GM19452 (cell line): ENCODE measurements around the gene PODN.

Source experiments
- ATAC-seq: cut with Tn5 transposase; IDR thresholded peaks from one replicate; pipeline ENCODE4 v1.9.1; 2021; ENCODE audit not compliant: unreplicated experiment

Gene PODN

DNA sequence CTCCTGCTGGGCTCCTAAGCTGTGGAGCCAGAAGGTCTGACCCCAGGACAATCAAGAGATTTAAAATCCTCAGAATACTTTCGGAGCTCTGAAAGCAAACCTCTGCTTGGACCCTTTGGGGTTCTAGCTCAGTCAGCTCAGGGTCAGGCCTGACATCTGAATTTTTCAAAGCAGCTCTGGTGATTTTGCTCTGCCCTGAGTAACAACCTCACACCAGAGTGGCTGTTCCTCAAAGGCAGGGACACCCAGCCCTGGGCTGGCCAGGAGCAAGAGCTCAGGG, 68.5 kb downstream of the PODN start:
- no peak for ATAC-seq

DNA sequence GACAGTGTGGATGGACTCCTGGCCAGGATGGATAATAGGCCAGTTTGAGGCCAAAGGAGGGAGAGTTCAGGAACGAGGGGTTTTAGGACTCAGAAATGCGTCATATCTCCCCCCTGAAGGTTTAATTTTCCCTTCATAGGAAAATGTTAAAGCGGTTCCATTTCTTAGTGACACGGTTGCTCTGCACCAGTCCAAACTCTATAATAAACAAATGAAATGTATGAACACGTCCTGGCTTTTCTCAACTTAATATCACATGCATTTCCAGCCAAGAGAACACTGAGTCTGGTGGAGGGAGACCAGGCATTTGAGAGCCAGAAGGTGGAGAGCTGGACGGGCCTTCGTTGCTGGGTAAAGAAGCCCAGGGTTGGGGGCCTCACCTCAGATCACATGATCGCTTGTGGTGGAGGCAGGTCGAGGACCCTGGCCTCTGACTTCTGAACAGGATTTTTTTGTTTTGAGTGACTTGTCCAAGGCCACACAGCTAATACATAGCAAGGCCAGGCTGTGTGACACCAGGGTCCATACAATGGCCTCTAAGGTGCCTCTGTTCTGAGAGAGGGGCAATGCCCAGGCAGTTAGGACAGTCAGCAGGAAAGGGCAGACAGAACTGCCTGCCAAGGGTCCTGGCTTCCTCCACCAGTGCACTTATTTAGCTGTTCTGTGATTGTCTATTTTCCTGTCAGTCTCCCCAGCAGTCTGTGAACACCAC, 69.0 kb downstream of the PODN start:
- no peak for ATAC-seq

- ATAC-seq, result no peak
Observed at GRCh38 chr1:53131590-53131938, 69.6 kb downstream of the PODN start.

DNA sequence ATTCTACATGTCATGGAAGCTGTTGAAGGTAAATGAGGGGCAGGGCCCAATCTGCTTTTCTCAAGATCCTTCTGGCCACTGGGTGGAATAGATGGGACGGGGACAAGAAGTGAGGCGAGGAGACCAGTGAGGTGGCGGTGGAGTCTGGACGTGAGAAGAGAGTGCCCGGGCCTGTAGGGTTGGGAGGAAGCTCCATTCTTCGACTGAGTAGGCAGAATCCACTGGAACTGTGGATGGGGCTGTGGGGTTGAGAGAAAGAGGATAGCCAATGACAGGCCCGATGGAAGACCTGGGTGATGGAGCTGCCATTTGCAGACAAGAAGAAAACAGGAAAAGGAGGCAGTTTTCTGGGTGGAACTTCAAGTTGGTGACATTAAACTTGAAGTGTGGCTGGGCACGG, 70.2 kb downstream of the PODN start:
- no peak for ATAC-seq

DNA sequence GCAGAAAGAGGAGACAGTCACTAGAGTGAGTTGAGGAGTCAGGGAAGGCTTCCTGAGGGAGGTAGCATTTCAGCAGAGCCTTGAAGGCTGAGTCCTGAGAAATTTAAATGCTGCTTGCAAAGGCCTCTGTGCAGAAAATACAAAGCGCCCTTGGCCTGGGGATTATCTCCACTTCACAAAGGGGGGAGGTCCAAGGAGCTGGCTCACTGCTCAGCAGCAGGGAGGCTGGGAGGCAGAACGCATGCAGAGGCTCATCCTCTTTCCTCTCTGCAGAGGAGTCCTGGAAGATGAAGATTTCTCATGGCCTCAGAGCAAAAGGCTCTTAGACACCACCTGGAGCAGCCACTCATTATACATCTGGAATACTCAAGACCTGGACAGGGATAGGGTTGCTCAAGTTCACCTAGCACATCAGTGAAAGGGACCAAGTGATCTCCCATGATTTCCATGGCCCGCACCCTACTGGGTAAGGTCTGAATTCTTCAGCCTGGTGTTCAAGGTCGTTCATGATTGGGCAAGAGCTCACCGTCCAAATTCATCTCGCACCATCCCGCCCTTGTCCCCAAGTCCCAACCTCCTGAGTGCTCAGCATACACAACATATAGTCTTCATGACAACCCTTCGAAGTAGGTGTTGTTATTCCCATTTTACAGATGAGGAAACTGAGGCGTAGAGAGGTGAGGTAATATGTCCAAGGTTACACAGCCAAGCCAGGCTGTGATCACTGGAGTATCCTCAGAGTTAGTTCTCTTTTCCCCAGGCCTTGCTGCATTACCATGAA, 71.4 kb downstream of the PODN start:
- ATAC-seq, result no peak

DNA sequence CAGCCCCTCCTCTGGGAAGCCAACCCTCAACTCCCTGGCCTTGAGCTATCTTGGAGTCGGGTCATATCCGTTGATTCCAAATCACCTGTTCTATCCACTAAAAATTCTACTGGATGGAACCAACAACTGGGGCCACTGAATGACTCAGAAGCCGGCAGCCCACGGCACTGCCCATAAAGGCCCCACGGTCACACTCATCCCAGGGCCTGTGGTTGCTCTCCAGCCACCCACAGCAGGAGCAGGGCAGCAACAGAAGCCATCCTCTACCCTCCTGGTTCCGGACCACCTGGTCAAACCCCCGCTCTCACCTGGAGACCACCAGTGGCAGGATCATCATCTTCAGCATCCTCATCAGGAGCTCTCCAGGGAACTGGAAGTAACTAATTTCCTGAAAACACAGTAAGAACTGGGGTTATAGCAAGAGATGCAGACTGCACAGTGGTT, 72.1 kb downstream of the PODN start:
- no peak for ATAC-seq
